BJ (cell line): ENCODE data around the gene KCND3. TPM values are rescaled to one million over a fixed set of nuclear protein-coding genes. Genes with fewer than 3 reads are reported as not detected.

Experiments used
- CTCF ChIA-PET: fragments of 350-600 bp; formaldehyde crosslinking; extraction: SDS; loops from one replicate; lab custom pipeline; 2021; ENCODE audit warnings: antibody characterized with exemption, inconsistent platforms; lab: Yijun Ruan, JAX
- POLR2A ChIA-PET: fragments of 300-600 bp; sonication (Branson Sonifier 250); formaldehyde crosslinking; extraction: SDS; loops from one replicate; lab custom pipeline; 2021; ENCODE audit warnings: antibody characterized with exemption; lab: Charles Lee
- DNase-seq: peaks from one replicate; pipeline ENCODE4 v3.0.0-alpha.2; 2011; ENCODE audit warnings: low read depth
- H3K27me3 ChIP-seq: 2 replicates; pipeline ENCODE4 v1.6.0; 2011; ENCODE audit warnings: low read length; ENCODE audit not compliant: control insufficient read depth, insufficient read depth
- H3K36me3 ChIP-seq: 2 replicates; pipeline ENCODE4 v1.5.1; 2011; ENCODE audit warnings: low read length; ENCODE audit not compliant: control insufficient read depth, insufficient read depth
- H3K4me3 ChIP-seq: 2 replicates; pipeline ENCODE4 v1.5.1; 2011; ENCODE audit warnings: low read depth, mild to moderate bottlenecking, control low read depth, low read length
- CTCF ChIP-seq: IDR thresholded peaks from 2 replicates; pipeline ENCODE4 v1.5.1; 2011; ENCODE audit warnings: low read depth, mild to moderate bottlenecking, control low read depth, inconsistent platforms, low read length, moderate library complexity; ENCODE audit not compliant: insufficient read depth
- polyA plus RNA-seq: library from polyadenylated mRNA; depleted of rRNA; stranded (reverse); fragments of >200 nt; gene quantifications from 2 replicates; pipeline ENCODE4 v1.2.3, GENCODE V29; 2011

Gene KCND3
- polyA plus RNA-seq, 1 experiment, result 3.6 TPM

DNA sequence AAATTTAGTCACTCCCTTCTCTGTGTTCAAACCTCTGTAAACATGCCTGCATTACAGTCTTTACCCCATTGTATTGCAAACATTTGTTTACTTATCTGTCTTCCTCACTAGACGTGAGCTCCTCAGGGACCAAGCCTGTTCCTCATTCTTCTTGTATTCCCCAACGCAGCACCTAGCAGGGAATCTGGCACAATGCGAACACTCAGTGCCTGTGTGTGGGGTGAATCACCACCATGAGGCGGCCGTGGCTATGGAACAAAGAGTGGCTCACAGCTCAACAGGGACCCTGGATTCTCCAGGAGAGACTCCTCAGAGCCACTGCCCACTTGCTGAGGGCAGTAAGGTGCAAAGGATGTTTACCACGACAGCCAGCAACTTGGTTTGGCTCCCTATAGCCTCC is 137.9 kb downstream of the KCND3 start:
- no peak for TF ChIP-seq CTCF
- Histone ChIP-seq H3K4me3 (no peak overlapping the region), H3K27me3 (peaks cover 3% of the 10 kb centered on the region), H3K36me3 (no peaks in the 10 kb centered on the region)
- no peak for DNase-seq
- ChIA-PET CTCF (no interaction called here), POLR2A (no interaction called here)

- POLR2A ChIA-PET, result no interaction called here
- no peak for DNase-seq
- Histone ChIP-seq H3K27me3 (peaks cover 3% of the 10 kb centered on the region), H3K36me3 (no peaks in the 10 kb centered on the region), H3K4me3 (no peak overlapping the region)
- no peak for TF ChIP-seq CTCF
- CTCF ChIA-PET, result no interaction called here
These were observed 139.4 kb downstream of the KCND3 start for GRCh38 chr1:111850109-111850508.

DNA sequence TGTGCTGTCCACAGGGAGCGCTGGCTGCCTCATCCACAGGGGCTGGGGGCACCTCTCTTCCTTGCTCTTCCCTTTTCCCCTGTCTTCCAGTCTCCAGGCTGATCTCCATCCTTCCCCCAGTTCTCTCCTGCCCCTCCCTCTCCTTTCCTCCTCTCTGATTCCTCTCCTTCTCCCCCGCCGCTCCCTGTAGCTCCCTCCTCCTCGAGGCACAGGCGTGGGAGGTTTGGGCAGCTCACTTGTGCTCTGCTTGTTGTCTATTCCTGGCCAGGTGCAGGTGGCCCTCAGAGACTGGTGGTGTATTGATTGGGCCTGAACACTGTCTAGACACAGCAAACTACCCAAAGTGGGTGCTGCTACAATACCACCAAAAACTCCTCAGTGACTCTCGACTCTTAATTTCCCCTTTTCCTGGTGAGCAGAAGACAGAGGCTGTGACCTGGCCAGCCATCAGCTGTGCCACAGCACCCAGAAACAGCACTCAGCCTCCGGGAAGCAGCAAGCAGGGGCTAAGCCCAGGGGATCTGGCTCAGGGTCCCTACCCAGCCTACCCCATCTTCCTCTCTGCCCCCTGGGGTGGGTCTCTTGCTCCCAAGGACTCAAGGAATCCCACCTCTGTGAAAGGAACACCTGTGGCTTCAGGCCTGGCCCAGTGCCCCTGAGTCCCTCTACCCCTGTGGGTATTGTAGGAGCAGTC is 140.5 kb downstream of the KCND3 start:
- POLR2A ChIA-PET, result no interaction called here
- CTCF ChIA-PET, result interaction anchor here (0.6 to 0.7 kb wide), 2 partner anchors 8 to 228 kb away, joined by 3 read pairs; no protein-coding TSS in a partner anchor
- H3K36me3 ChIP-seq, result no peaks in the 10 kb centered on the region
- H3K4me3 ChIP-seq, result no peak overlapping the region
- DNase-seq, result no peak
- H3K27me3 ChIP-seq, result peaks cover 3% of the 10 kb centered on the region
- TF ChIP-seq CTCF, result no peak

- ChIA-PET POLR2A (no interaction called here), CTCF (no interaction called here)
- Histone ChIP-seq H3K4me3 (no peak overlapping the region), H3K27me3 (no peaks in the 10 kb centered on the region), H3K36me3 (no peaks in the 10 kb centered on the region)
- TF ChIP-seq CTCF, result no peak
- no peak for DNase-seq
These were observed 142.0 kb downstream of the KCND3 start for GRCh38 chr1:111847466-111847865.

DNA sequence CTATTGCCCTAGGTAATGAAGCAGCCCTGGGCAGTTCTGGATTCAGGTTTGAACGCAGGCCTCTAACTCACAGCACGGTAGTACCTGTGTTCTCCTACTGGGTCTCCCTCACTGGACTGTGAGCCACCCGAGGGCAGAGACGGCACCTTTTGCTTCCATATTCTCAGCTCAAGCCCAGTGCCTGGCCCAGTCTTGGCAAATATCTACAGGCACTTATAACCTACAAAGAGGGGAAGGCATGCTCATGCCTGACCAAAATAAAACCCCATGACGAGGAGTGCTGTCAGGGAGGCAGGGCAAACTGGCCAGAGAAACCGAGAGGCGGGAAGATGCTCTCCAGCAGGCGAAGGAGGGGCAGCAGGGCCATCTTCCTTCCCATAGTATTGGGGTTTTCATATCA is 142.6 kb downstream of the KCND3 start:
- no peak overlapping the region for H3K4me3 ChIP-seq
- no peaks in the 10 kb centered on the region for H3K27me3 ChIP-seq
- ChIA-PET CTCF (no interaction called here), POLR2A (no interaction called here)
- TF ChIP-seq CTCF, result no peak
- H3K36me3 ChIP-seq, result no peaks in the 10 kb centered on the region
- DNase-seq, result no peak
